OCI-LY1 (cell line): ENCODE data around the gene PAX2.

Experiments
- CTCF ChIP-seq: fragments of 200-600 bp; sonication (generic), shearing (Covaris generic); IDR thresholded peaks from 2 replicates; pipeline ENCODE4 v1.5.1; 2017; ENCODE audit warnings: mild to moderate bottlenecking, antibody characterized with exemption, low read length, moderate library complexity, mixed read lengths
- EZH2 ChIP-seq: fragments of 200-600 bp; sonication (generic), shearing (Covaris generic); IDR thresholded peaks from 2 replicates; pipeline ENCODE4 v1.8.0; 2017; ENCODE audit warnings: borderline replicate concordance, mixed run types, mild to moderate bottlenecking, antibody characterized with exemption, low read length, moderate library complexity, mixed read lengths

GRCh38 chr10:100714566-100714950 is 30.8 kb upstream of the PAX2 start:
- TF ChIP-seq CTCF (no peak), EZH2 (no peak)
